HG02610 (cell line): ENCODE data around the gene YY2.
"Not testable (repeated sequence)": the region's sequence is repeated elsewhere in the genome, so short reads cannot be mapped to it uniquely, and the experiment has no call there.

Experiments
- ATAC-seq: cut with Tn5 transposase; IDR thresholded peaks from one replicate; pipeline ENCODE4 v1.9.1; 2021; ENCODE audit warnings: mild to moderate bottlenecking, moderate library complexity; ENCODE audit not compliant: unreplicated experiment

YY2 gene

GRCh38 chrX:21874182-21874581, 18.4 kb downstream of the YY2 start:
- not testable (repeated sequence) for ATAC-seq

GRCh38 chrX:21875013-21875412, 19.2 kb downstream of the YY2 start:
- ATAC-seq, result no peak

GRCh38 chrX:21881881-21882574, 26.2 kb downstream of the YY2 start:
- no peak for ATAC-seq

- no peak for ATAC-seq
Observed at GRCh38 chrX:21883258-21883657, 27.5 kb downstream of the YY2 start.

GRCh38 chrX:21885568-21885967, 29.8 kb downstream of the YY2 start:
- ATAC-seq, result no peak

- no peak for ATAC-seq
Observed at GRCh38 chrX:21905313-21905712, 49.5 kb downstream of the YY2 start.

GRCh38 chrX:21905953-21906352, 50.2 kb downstream of the YY2 start:
- no peak for ATAC-seq

GRCh38 chrX:21907260-21907659, 51.5 kb downstream of the YY2 start:
- ATAC-seq, result no peak
